OCI-LY7 (cell line): ENCODE data around the gene EOMES.

Source experiments
- EZH2phosphoT487 ChIP-seq: fragments of 200-600 bp; sonication (generic); IDR thresholded peaks from 2 replicates; pipeline ENCODE4 v1.6.1; 2018; ENCODE audit warnings: low read depth, borderline replicate concordance, mild to moderate bottlenecking, mixed run types, antibody characterized with exemption, low read length, moderate library complexity, mixed read lengths
- TF ChIP-seq, protein P1 (sequence below): fragments of 200-600 bp; sonication (generic); conservative IDR thresholded peaks from 2 replicates; pipeline ENCODE4 v1.5.1; 2014; ENCODE audit warnings: mild to moderate bottlenecking, antibody characterized with exemption, low read length, moderate library complexity, mixed read lengths

DNA sequence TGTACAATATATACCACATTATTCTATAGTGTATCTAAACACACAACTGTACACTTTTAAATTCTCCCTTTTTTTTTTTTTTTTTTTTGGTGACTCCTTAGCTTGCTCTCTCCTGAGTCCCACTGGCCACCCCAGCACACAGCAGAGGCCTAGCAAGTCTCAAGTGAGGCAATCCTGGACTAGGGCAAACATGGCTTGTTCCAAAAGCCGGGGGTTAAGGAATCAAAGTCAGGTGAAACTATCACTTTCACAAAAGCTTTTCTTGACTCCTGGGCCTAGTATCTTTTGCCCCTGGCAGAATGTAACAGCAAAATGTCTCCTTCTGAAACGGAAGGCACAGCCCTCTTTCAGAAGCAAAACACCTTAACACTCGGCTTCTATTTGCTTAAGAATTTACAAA lies 5.8 kb downstream of the EOMES start:
- TF ChIP-seq, protein P1, sequence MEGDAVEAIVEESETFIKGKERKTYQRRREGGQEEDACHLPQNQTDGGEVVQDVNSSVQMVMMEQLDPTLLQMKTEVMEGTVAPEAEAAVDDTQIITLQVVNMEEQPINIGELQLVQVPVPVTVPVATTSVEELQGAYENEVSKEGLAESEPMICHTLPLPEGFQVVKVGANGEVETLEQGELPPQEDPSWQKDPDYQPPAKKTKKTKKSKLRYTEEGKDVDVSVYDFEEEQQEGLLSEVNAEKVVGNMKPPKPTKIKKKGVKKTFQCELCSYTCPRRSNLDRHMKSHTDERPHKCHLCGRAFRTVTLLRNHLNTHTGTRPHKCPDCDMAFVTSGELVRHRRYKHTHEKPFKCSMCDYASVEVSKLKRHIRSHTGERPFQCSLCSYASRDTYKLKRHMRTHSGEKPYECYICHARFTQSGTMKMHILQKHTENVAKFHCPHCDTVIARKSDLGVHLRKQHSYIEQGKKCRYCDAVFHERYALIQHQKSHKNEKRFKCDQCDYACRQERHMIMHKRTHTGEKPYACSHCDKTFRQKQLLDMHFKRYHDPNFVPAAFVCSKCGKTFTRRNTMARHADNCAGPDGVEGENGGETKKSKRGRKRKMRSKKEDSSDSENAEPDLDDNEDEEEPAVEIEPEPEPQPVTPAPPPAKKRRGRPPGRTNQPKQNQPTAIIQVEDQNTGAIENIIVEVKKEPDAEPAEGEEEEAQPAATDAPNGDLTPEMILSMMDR = no peak
- no peak for TF ChIP-seq EZH2phosphoT487
